GM23248 (cell line): ENCODE measurements around the gene NSD1. TPM values are rescaled to one million over a fixed set of nuclear protein-coding genes. Genes with fewer than 3 reads are reported as not detected.
"Not testable (repeated sequence)": the region's sequence is repeated elsewhere in the genome, so short reads cannot be mapped to it uniquely, and the experiment has no call there.

Experiments
- DNase-seq: peaks from one replicate; pipeline ENCODE4 v3.0.0-alpha.2; 2015
- H2AFZ ChIP-seq: fragments of 200-600 bp; sonication (generic); 2 replicates; pipeline ENCODE4 v1.6.1; 2016; ENCODE audit warnings: antibody characterized with exemption
- H3F3A ChIP-seq: fragments of 200-600 bp; sonication (generic); 2 replicates; pipeline ENCODE4 v1.6.1; 2016; ENCODE audit warnings: mild to moderate bottlenecking, antibody characterized with exemption, mixed run types; ENCODE audit not compliant: insufficient read depth
- H3K27ac ChIP-seq: fragments of 200-600 bp; sonication (generic); 2 replicates; pipeline ENCODE4 v1.5.1; 2016; ENCODE audit warnings: mild to moderate bottlenecking
- H3K27me3 ChIP-seq: fragments of 200-600 bp; sonication (generic); replicated peaks from 2 replicates; pipeline ENCODE4 v1.6.1; 2016; ENCODE audit warnings: mild to moderate bottlenecking; ENCODE audit not compliant: insufficient read depth
- H3K36me3 ChIP-seq: fragments of 200-600 bp; sonication (generic); 2 replicates; pipeline ENCODE4 v1.6.1; 2016; ENCODE audit warnings: low read depth, mild to moderate bottlenecking
- H3K4me1 ChIP-seq: fragments of 200-600 bp; sonication (generic); 2 replicates; pipeline ENCODE4 v1.6.1; 2016; ENCODE audit warnings: mild to moderate bottlenecking; ENCODE audit not compliant: insufficient read depth
- H3K4me2 ChIP-seq: fragments of 200-600 bp; sonication (generic); one replicate; pipeline ENCODE4 v1.6.1; 2016; ENCODE audit warnings: mild to moderate bottlenecking; ENCODE audit not compliant: unreplicated experiment
- H3K4me3 ChIP-seq: fragments of 200-600 bp; sonication (generic); 2 replicates; pipeline ENCODE4 v1.5.1; 2016; ENCODE audit warnings: mild to moderate bottlenecking
- H3K79me2 ChIP-seq: fragments of 200-600 bp; sonication (generic); 2 replicates; pipeline ENCODE4 v1.6.1; 2016; ENCODE audit warnings: mild to moderate bottlenecking; ENCODE audit not compliant: insufficient read depth
- H3K9ac ChIP-seq: fragments of 200-600 bp; sonication (generic); 2 replicates; pipeline ENCODE4 v1.6.1; 2016; ENCODE audit warnings: mild to moderate bottlenecking
- H3K9me2 ChIP-seq: fragments of 200-600 bp; sonication (generic); 2 replicates; pipeline ENCODE4 v1.6.1; 2016; ENCODE audit warnings: mixed run types, mild to moderate bottlenecking, moderate library complexity; ENCODE audit not compliant: insufficient read depth
- H3K9me3 ChIP-seq: fragments of 200-600 bp; sonication (generic); one replicate; pipeline ENCODE4 v1.6.1; 2017; ENCODE audit warnings: low read depth
- H4K20me1 ChIP-seq: fragments of 200-600 bp; sonication (generic); 2 replicates; pipeline ENCODE4 v1.6.0; 2016; ENCODE audit not compliant: insufficient read depth
- EZH2 ChIP-seq: fragments of 200-600 bp; sonication (generic); IDR thresholded peaks from 2 replicates; pipeline ENCODE4 v1.6.1; 2018; ENCODE audit warnings: antibody characterized with exemption, mild to moderate bottlenecking; ENCODE audit not compliant: insufficient read depth, poor library complexity, severe bottlenecking
- EZH2phosphoT487 ChIP-seq: fragments of 200-600 bp; sonication (generic); IDR thresholded peaks from 2 replicates; pipeline ENCODE4 v1.6.1; 2018; ENCODE audit warnings: antibody characterized with exemption, moderate library complexity, mild to moderate bottlenecking, low read depth; ENCODE audit not compliant: insufficient read depth
- WGBS, 2 experiments: methylation state at CpG; one replicate each; pipeline ENCODE4 v1.1.6; 2015 to 2017; ENCODE audit warnings: low lambda C conversion rate in 2 of 2, low coverage in 1 of 2; ENCODE audit errors: missing lambda C conversion rate in 2 of 2; 5-methylcytosine and 5-hydroxymethylcytosine counted together
- in situ Hi-C: fragments of 300-500 bp; cut with MboI; formaldehyde crosslinking; loops from 2 replicates; pipeline ENCODE4 v1.15.0; 2020
- polyA plus RNA-seq: library from polyadenylated mRNA; unstranded; fragments of >200 nt; fragmentation: Nextera tagmentation; extraction: Ambion mirVana; gene quantifications from 2 replicates; pipeline ENCODE4 v1.2.1, GENCODE V29; 2016
- total RNA-seq: library from RNA; depleted of rRNA; stranded (reverse); fragments of >200 nt; shearing (Covaris generic); gene quantifications from 2 replicates; pipeline ENCODE4 v1.2.3, GENCODE V29; 2014

NSD1 gene
- total and polyA plus RNA-seq, 2 experiments from 2014 or later, result 25.9 to 31.9 TPM

DNA sequence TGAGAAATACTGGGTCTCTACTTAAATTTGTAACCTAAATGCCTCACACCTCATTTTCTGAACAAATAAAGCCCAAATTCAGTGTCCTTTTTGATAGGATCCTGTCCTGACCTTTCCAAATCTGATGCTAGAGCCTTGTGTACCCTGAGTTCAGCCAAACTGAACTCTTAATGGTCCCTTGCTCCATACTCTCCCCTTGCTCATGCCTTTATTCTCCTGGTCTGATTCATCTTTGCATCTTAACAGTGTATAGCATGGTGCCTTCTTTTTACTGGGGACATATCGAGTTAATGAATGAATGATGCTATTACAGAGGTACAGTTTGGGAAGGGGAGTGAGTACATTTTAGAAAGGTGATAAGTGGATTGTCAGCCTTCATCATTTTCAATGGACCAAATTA is 9.2 kb downstream of the NSD1 start:
- H3K27ac ChIP-seq, result no peak overlapping the region
- DNase-seq, result no peak
- in situ Hi-C loops, result no loop called here
- H3K36me3 ChIP-seq, result peaks cover 39% of the 10 kb centered on the region
- H3K4me3 ChIP-seq, result no peak overlapping the region
- no peaks in the 10 kb centered on the region for H3K9me3 ChIP-seq
- 97 to 100% methylated on average over 1 of the region's 1 CpG for WGBS, 2 experiments
- H3K4me2 ChIP-seq, result no peak overlapping the region
- peaks cover 100% of the 10 kb centered on the region for H3K79me2 ChIP-seq
- H3K9ac ChIP-seq, result no peak overlapping the region
- H3K4me1 ChIP-seq, result peaks cover 5% of the 10 kb centered on the region; the same call in 1 of the 2 replicates
- no peak for TF ChIP-seq EZH2
- no peak for TF ChIP-seq EZH2phosphoT487
- peaks cover 13% of the 10 kb centered on the region; the same call in 1 of the 2 replicates for H3F3A ChIP-seq
- no peaks in the 10 kb centered on the region for H3K9me2 ChIP-seq
- H4K20me1 ChIP-seq, result peaks cover 3% of the 10 kb centered on the region; the same call in 1 of the 2 replicates
- no peak overlapping the region for H2AFZ ChIP-seq
- no peaks in the 10 kb centered on the region for H3K27me3 ChIP-seq

GRCh38 chr5:177146891-177147638 is 13.5 kb downstream of the NSD1 start:
- Histone ChIP-seq H3F3A (peaks cover 13% of the 10 kb centered on the region; the same call in 1 of the 2 replicates), H3K4me2 (no peak overlapping the region), H4K20me1 (peaks cover 3% of the 10 kb centered on the region; the same call in 1 of the 2 replicates), H3K4me1 (peaks cover 5% of the 10 kb centered on the region; the same call in 1 of the 2 replicates), H2AFZ (no peak overlapping the region), H3K27me3 (no peaks in the 10 kb centered on the region), H3K27ac (peak overlapping the region; percentile 29; the same call in 1 of the 2 replicates), H3K4me3 (no peak overlapping the region), H3K9me2 (no peaks in the 10 kb centered on the region), H3K9ac (no peak overlapping the region), H3K36me3 (peaks cover 39% of the 10 kb centered on the region), H3K9me3 (no peaks in the 10 kb centered on the region), H3K79me2 (peaks cover 100% of the 10 kb centered on the region)
- DNase-seq, result peak; percentile 62
- TF ChIP-seq EZH2phosphoT487, result no peak
- no peak for TF ChIP-seq EZH2
- in situ Hi-C loops, result no loop called here
- WGBS, 2 experiments, result 73 to 74% methylated on average over 17 of the region's 17 CpGs

- H4K20me1 ChIP-seq, H3F3A ChIP-seq, H3K27me3 ChIP-seq, H3K9me2 ChIP-seq, H3K9me3 ChIP-seq, H3K27ac ChIP-seq, H2AFZ ChIP-seq, H3K4me2 ChIP-seq, DNase-seq, in situ Hi-C loops, H3K9ac ChIP-seq, H3K4me1 ChIP-seq, H3K4me3 ChIP-seq: not testable (repeated sequence)
- 97 to 99% methylated on average over 17 of the region's 17 CpGs for WGBS, 2 experiments
- Histone ChIP-seq H3K36me3 (peaks cover 25% of the 10 kb centered on the region; the same call in 1 of the 2 replicates), H3K79me2 (peaks cover 100% of the 10 kb centered on the region)
Observed at GRCh38 chr5:177150061-177150460, 16.5 kb downstream of the NSD1 start.

- 68 to 69% methylated on average over 6 of the region's 6 CpGs for WGBS, 2 experiments
- Histone ChIP-seq H4K20me1 (no peaks in the 10 kb centered on the region), H3K27ac (peak overlapping the region; percentile 25; the same call in 1 of the 2 replicates), H3K4me2 (no peak overlapping the region), H3K9me2 (no peaks in the 10 kb centered on the region), H3K27me3 (no peaks in the 10 kb centered on the region), H3K79me2 (peaks cover 99% of the 10 kb centered on the region), H3K9me3 (no peaks in the 10 kb centered on the region), H3K36me3 (peaks cover 10% of the 10 kb centered on the region; the same call in 1 of the 2 replicates), H3K4me3 (no peak overlapping the region), H2AFZ (0 out of 2 replicates have a peak overlapping the region, but pooled peaks have one; percentile 0), H3K4me1 (no peaks in the 10 kb centered on the region), H3F3A (no peaks in the 10 kb centered on the region), H3K9ac (no peak overlapping the region)
- DNase-seq, result peak; percentile 38
- in situ Hi-C loops, result no loop called here
- TF ChIP-seq EZH2 (no peak), EZH2phosphoT487 (no peak)
Observed at GRCh38 chr5:177154003-177154643, 20.6 kb downstream of the NSD1 start.
